HG03457 (cell line): Measurements from ENCODE around the gene CACNA1C.

Source experiments
- ATAC-seq: cut with Tn5 transposase; IDR thresholded peaks from one replicate; pipeline ENCODE4 v1.9.1; 2021; ENCODE audit warnings: moderate number of reproducible peaks; ENCODE audit not compliant: unreplicated experiment

The CACNA1C gene

DNA sequence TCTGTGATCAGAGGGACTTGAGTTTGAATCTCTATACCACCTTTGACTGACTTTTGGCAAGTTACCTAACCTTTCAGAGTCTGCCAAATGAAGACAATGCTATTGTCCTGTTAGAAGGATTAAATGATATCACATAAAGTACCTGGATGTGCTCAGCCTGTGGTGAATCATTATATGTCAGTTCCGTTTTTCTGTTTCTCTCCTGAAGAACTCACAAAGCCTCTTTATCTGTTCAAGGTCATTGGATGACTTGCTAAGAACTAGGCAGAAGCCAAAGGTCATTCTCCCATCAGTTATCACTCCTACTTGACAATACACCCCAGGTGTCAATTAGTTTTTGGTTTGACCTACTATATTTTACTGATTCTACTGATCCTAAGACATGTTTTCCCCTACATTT is 174.6 kb downstream of the CACNA1C start:
- ATAC-seq, result no peak

DNA sequence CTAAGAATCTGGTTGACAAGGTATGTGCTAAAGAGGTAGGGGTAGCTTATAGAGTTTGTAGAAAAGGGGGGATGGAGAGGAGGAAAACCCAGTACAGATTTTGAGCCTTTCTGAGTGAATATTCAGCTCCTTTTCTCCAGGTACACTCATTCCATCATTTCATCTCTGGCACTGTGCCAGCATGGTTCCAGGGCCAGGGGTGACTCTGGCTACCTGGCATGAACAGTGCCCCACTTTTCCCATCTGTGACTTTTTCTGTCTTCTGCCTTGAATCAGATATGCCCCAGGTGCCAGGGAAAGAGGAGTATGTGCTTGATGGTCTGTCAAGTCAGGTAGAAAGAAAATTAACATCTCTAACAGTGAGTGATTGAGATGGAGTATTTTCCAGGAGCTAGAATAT is 175.7 kb downstream of the CACNA1C start:
- ATAC-seq, result no peak

DNA sequence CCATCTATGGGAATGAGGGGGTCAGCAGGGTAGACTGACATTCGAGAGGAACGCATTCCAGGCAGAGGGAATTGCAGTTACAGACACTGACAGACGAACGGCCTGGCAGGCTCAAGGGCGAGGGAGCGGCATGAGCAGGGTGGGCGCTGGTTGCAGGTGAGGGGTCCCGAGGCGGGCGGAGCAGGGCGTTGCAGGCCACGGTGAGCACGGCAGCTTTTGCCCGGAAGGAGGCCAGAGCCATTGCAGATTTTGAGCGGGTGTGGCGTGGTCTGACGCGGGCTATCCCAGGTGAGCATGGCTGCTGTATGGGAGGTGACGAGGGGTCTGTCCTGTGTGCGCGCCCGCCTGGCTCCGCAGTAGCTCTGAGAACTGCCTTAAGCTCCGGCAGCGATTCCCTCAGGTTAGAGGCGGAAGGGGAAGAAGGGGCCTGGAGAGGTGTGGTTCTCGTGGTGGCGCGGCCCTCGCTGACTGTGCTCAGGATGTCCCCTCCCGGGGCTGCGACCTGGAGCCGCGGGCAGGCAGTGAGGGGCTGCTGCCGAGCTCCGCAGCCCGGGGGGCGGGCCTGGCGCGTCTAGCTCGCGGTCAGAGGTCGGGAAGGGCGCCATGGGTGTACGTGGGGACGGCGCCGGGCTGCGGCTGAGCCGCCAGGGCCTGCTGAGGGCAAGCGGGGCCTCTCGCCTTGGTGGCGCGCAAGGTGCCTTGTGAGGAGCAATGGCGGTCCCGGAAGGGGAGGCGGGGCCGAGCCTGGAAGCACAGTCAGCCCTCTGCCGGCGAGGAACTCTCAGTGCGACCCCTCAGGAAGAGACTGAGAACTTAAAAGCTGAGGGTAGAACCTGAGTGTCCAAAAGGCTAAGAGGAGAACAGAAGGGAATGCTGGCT is 177.1 kb downstream of the CACNA1C start:
- no peak for ATAC-seq

DNA sequence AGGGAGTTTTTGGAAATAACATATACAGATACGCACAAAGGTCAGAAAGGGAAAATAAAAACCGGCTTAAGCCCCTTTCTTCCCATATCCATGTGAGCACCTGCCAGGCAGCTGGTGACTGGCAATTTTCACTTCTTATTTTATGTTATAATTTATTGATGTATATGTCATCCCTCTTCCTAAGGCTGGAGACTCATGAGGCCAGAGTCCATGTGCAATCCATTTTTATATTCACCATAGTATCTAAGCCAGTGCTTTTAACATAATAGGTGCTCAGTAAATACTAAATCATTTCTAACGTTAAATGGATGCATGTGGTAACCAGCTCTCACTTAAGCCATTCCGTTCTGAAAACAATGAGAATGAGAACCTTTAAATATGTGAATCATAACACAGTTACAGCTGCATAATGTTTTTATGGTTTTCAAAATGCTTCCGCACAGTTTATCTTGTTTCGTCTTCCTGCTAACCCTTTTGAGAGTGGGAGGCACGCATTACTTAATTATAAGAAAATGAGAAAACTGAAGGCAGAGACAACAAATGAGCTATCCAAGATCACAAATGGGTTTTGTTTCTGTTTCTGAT is 178.3 kb downstream of the CACNA1C start:
- no peak for ATAC-seq

GRCh38 chr12:2231956-2232355 is 179.2 kb downstream of the CACNA1C start:
- ATAC-seq, result no peak

- ATAC-seq, result no peak
Measured at GRCh38 chr12:2233034-2233433, 180.2 kb downstream of the CACNA1C start.

- no peak for ATAC-seq
Measured at GRCh38 chr12:2234091-2234490, 181.3 kb downstream of the CACNA1C start.

GRCh38 chr12:2234646-2235350 is 182.0 kb downstream of the CACNA1C start:
- ATAC-seq, result no peak

DNA sequence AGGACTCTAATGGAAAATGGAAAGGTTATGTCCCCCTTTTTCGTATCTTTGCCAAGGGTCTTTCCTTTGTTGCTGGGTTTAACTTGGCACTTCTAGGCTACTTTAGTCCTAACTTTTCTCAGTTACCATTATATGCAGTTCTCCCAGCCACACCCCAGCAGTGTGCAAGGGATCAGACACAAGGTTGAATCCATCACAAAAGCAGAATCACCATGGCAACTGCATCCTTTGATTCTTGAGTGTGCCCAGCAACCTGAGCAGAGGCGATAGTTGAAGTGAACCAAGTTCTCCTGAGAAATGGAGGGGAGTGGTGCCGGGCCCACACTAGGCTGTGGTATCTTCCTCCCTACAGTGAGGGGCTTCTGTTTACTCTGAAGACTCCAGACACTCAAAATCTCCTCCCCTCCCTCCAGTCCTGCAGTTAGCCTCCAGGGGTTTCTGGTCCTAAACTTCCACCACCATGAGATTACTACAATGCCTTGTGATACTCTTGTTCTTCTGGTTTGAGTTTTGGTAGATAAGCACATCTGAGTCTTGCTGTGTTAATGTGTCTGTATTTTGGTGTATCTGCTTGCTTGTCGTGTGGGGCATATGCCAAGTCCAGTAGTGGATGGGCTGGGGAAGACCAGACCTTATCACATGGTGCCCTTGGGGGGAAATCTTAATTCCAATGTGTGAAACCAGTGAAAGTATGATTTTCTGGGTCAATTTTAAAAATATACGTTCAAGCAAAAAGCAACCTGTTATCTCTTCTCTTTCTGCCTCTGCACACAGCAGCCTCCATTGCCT is 183.9 kb downstream of the CACNA1C start:
- no peak for ATAC-seq

- ATAC-seq, result no peak
Measured at GRCh38 chr12:2238111-2238510, 185.3 kb downstream of the CACNA1C start.

- ATAC-seq, result no peak
Measured at GRCh38 chr12:2239381-2239871, 186.6 kb downstream of the CACNA1C start.

DNA sequence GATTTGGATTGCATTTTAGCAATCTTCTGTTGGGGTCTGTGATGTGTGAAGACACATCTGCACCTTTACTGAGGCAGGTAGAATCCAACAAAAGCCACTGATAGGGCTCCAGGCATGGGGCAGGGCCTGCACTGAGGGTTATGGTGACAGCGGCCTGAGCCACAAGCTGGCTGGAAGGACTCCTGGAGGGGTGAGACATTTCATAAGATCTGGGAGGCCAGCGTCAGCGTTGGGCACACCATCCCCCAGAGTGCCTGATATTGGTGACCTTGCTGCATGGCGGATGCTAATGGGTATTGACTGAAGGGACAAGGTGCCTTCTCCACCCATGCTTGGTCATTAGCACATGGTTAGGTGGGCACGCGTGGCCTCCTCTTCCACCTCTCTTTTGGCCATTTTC is 187.6 kb downstream of the CACNA1C start:
- no peak for ATAC-seq

- ATAC-seq, result no peak
Measured at GRCh38 chr12:2240984-2241383, 188.2 kb downstream of the CACNA1C start.

DNA sequence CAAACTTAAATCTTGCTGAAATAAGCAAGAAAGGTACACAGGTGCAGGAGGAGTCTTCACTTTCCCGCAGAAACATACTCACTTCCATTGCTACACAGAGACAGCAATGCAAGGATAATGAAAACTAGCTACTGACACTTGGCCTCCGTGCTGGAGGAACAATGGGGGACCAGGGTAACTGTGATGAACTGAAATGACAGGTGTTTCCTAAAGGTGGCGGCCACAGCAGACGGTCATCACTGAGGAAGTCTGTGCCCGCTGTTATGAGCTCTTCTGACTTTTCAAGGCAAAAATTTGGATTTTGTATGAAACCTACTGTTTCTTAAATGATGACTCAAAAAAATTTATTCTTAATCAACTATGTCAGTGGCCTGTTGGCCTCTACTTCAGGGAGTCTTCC is 189.4 kb downstream of the CACNA1C start:
- no peak for ATAC-seq

DNA sequence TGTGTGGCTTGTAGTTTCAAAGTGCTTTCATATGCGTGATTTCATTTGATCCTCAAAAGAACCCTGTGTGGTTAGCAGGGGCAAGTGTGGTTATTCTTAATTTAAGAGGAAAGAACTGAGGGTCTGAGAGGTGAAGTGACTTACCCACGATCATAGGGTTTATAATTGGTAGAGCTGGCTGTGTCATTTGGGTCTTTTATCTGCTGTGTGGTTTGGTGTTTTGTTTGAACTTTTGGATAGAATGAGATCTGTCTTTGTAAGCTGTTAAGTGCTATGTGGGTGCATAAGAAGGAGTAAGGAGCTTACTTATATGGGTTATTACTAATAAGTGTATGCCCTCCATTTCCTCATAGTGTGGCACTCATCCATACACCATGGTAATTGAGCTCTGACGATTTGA is 190.0 kb downstream of the CACNA1C start:
- ATAC-seq, result no peak

DNA sequence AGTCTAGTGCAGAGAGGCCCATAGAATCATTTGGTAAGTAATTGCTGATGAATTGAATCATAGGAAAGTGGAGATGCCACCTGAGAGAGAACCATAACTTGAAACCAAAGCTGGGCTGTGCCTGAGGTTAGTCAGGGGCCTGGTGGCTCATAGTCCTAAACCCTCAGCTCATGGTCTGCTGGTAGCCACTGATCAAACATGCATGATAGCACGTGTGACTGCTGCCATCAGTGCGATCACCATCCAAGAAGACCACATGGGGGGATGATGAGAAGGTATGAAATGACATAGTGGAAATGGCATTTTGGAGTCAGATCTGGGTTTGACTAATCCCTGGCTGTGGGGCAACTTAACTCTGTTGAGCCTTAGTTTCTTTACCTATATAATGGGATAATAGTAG is 190.5 kb downstream of the CACNA1C start:
- no peak for ATAC-seq

DNA sequence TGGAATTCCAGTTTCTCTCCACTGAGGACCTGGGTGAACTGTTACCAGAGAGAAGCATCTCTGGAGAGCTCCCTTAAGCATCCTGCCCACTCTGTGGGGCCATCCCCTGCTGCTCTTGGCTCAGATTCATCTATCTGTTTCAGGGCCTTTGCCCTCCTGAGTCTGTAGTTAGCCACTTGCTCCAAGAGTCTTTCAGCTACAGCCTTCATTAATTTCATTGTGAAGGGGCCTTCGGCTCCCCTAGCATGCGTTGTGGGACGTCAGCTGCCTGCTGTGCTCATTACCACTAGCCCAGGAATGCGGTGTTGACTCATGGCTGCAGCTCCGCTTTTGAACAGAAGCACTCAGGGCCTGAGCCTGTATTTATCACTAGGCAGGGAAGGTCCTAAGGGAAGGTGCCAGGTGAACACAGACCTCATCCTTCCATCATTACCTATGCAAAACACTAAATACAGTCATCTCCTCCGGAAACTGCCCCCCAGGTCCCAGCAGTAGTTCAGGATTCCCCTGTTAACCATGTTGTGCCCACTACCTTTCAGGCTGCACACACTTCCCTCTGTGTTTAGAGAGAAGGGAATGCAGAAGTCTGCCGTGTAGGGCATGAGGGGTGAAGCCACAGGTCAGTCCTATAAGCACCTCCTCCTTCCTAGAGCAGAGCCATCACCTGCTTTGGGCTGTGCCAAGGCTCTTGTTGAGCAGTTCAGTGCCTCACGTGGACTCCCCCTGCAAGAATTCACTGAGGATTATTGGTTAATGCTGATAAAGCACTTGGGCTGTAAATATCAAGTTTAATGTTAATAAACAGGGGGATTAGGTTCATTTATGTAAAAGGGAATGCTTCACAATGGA is 191.4 kb downstream of the CACNA1C start:
- ATAC-seq, result no peak

DNA sequence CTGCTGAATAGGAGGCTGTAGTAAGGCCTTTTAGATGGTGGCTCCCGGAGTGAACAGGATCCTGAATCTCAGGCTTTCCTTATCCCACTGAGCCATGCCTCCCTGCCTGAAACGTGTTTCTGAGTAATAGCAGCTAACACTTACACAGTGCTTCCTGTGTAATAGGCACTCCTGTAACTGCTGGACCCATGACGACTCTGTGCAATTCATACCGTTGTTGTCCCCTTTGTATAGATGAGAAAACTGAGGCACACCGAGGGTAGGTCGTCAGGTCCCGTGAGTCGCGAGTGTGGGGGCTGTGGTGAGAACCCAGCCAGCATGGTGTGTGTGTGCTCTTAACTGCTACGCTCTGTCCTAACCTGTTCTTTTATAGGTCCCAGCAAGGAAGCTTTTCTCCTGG is 193.6 kb downstream of the CACNA1C start:
- ATAC-seq, result no peak

GRCh38 chr12:2247120-2247519 is 194.3 kb downstream of the CACNA1C start:
- ATAC-seq, result no peak

GRCh38 chr12:2247596-2247995 is 194.8 kb downstream of the CACNA1C start:
- ATAC-seq, result no peak
